ENCODE data around the gene CBX7.
"Not testable (repeated sequence)": the region's sequence is repeated elsewhere in the genome, so short reads cannot be mapped to it uniquely, and the experiment has no call there.

The CBX7 gene

GRCh38 chr22:39174498-39175352 lies 22.2 kb upstream of the CBX7 start:
- peak; percentile 98 for DNase-seq (ENCODE audit: low read depth)

GRCh38 chr22:39173787-39174497 lies 21.5 kb upstream of the CBX7 start:
- no peak for DNase-seq (ENCODE audit: low read depth)

GRCh38 chr22:39173050-39173706 lies 20.7 kb upstream of the CBX7 start:
- DNase-seq (ENCODE audit: low read depth): no peak

- DNase-seq (ENCODE audit: low read depth): not testable (repeated sequence)
Measured at GRCh38 chr22:39172265-39173049, 20.0 kb upstream of the CBX7 start.

GRCh38 chr22:39171623-39172264 lies 19.3 kb upstream of the CBX7 start:
- no peak for DNase-seq (ENCODE audit: low read depth)

- peak; percentile 75 for DNase-seq (ENCODE audit: low read depth)
Measured at GRCh38 chr22:39170825-39171622, 18.5 kb upstream of the CBX7 start.

- no peak for DNase-seq (ENCODE audit: low read depth)
Measured at GRCh38 chr22:39169797-39170466, 17.5 kb upstream of the CBX7 start.

GRCh38 chr22:39166547-39166946 lies 14.1 kb upstream of the CBX7 start:
- DNase-seq (ENCODE audit: low read depth): no peak

GRCh38 chr22:39156093-39156492 lies 3.6 kb upstream of the CBX7 start:
- DNase-seq (ENCODE audit: low read depth): not testable (repeated sequence)

- DNase-seq (ENCODE audit: low read depth): no peak
Measured at GRCh38 chr22:39155421-39155820, 2.9 kb upstream of the CBX7 start.

- DNase-seq (ENCODE audit: low read depth): no peak
Measured at GRCh38 chr22:39153220-39153717, 789 bp upstream of the CBX7 start.

- no peak for DNase-seq (ENCODE audit: low read depth)
Measured at GRCh38 chr22:39152024-39152510, 413 bp downstream of the CBX7 start.

- DNase-seq (ENCODE audit: low read depth): no peak
Measured at GRCh38 chr22:39151329-39151975, 1.0 kb downstream of the CBX7 start.

GRCh38 chr22:39150848-39151215 lies 1.6 kb downstream of the CBX7 start:
- DNase-seq (ENCODE audit: low read depth): no peak

GRCh38 chr22:39149915-39150847 lies 2.3 kb downstream of the CBX7 start:
- DNase-seq (ENCODE audit: low read depth): no peak

- DNase-seq (ENCODE audit: low read depth): peak; percentile 26
Measured at GRCh38 chr22:39148727-39149535, 3.5 kb downstream of the CBX7 start.

GRCh38 chr22:39148026-39148726 lies 4.3 kb downstream of the CBX7 start:
- no peak for DNase-seq (ENCODE audit: low read depth)
